H1 (cell line): ENCODE data around the gene MRPL1. TPM values are rescaled to one million over a fixed set of nuclear protein-coding genes. Genes with fewer than 3 reads are reported as not detected.

Experiments used
- CTCF ChIA-PET: fragments of 300-600 bp; sonication (Branson Sonifier 250); formaldehyde crosslinking; loops from one replicate; lab custom pipeline; 2021; ENCODE audit not compliant: partially characterized antibody; lab: Charles Lee
- POLR2A ChIA-PET: fragments of 300-600 bp; sonication (Branson Sonifier 250); formaldehyde crosslinking; loops from one replicate; lab custom pipeline; 2021; ENCODE audit warnings: inconsistent platforms; ENCODE audit not compliant: partially characterized antibody; lab: Charles Lee
- DNase-seq, 2 experiments: peaks; one replicate each; pipeline versions ENCODE4 v3.0.0 to v3.0.0-alpha.2; 2010 to 2022; ENCODE audit warnings: low spot score in 2 of 2, low read depth in 1 of 2, mixed read lengths in 1 of 2
- FAIRE-seq: peaks from 2 replicates; lab custom pipeline; 2011; peaks lifted over from hg19 to GRCh38; lab: Jason Lieb, UNC
- H2AFZ ChIP-seq: 2 replicates; pipeline ENCODE4 v1.8.1; 2012; ENCODE audit warnings: low read length, inconsistent platforms
- H2AK5ac ChIP-seq: 2 replicates; pipeline ENCODE4 v1.6.1; 2013; ENCODE audit warnings: low read depth, low read length
- H2BK120ac ChIP-seq: replicated peaks from 2 replicates; pipeline ENCODE3; 2013; ENCODE audit warnings: low read depth, low read length, inconsistent platforms
- H2BK12ac ChIP-seq: 2 replicates; pipeline ENCODE4 v1.6.1; 2013; ENCODE audit warnings: low read depth, low read length
- H2BK15ac ChIP-seq: 2 replicates; pipeline ENCODE4 v1.6.1; 2013; ENCODE audit warnings: low read length
- H2BK20ac ChIP-seq: 2 replicates; pipeline ENCODE4 v1.6.1; 2013; ENCODE audit warnings: low read length
- H2BK5ac ChIP-seq: 2 replicates; pipeline ENCODE4 v1.6.1; 2013; ENCODE audit warnings: low read depth, low read length
- H3K14ac ChIP-seq: 2 replicates; pipeline ENCODE4 v1.6.1; 2013; ENCODE audit warnings: inconsistent platforms; ENCODE audit not compliant: insufficient read length
- H3K18ac ChIP-seq: 2 replicates; pipeline ENCODE4 v1.6.1; 2013; ENCODE audit warnings: low read length; ENCODE audit errors: extremely low read depth
- H3K23ac ChIP-seq: 2 replicates; pipeline ENCODE4 v1.6.1; 2013; ENCODE audit warnings: inconsistent platforms; ENCODE audit not compliant: insufficient read length
- H3K23me2 ChIP-seq: 2 replicates; pipeline ENCODE4 v1.6.1; 2013; ENCODE audit warnings: low read depth, low read length
- H3K27ac ChIP-seq: 2 replicates; pipeline ENCODE4 v1.6.1; 2011; ENCODE audit warnings: low read depth, low read length, inconsistent platforms
- H3K27me3 ChIP-seq, 4 experiments: replicated peaks in 1 of 4; 1 replicate in 1 of 4; 2 replicates in 3 of 4; pipeline versions ENCODE4 v1.6.1 to v1.8.1; 2011 to 2013; ENCODE audit warnings: low read length in 3 of 4, mild to moderate bottlenecking in 3 of 4, inconsistent platforms in 2 of 4, mixed read lengths in 2 of 4, moderate library complexity in 1 of 4; ENCODE audit not compliant: control insufficient read depth in 3 of 4, insufficient read depth in 3 of 4; ENCODE audit errors: extremely low read depth in 1 of 4
- H3K36me3 ChIP-seq, 4 experiments: 2 replicates each; pipeline versions ENCODE4 v1.6.1 to v1.8.1; 2011 to 2013; ENCODE audit warnings: mild to moderate bottlenecking in 4 of 4, low read length in 3 of 4, moderate library complexity in 2 of 4, control low read depth in 1 of 4, inconsistent platforms in 1 of 4; ENCODE audit not compliant: insufficient read depth in 4 of 4, control insufficient read depth in 2 of 4
- H3K4ac ChIP-seq: replicated peaks from 2 replicates; pipeline ENCODE3; 2013; ENCODE audit warnings: low read length, low read depth, mixed read lengths, inconsistent platforms; ENCODE audit not compliant: insufficient read length
- H3K4me1 ChIP-seq, 4 experiments: replicated peaks in 1 of 4; 1 replicate in 1 of 4; 2 replicates in 3 of 4; pipeline versions ENCODE4 v1.6.1 to v1.8.1; 2011 to 2013; ENCODE audit warnings: low read length in 3 of 4, inconsistent platforms in 2 of 4, mixed read lengths in 1 of 4; ENCODE audit not compliant: insufficient read depth in 4 of 4, control insufficient read depth in 3 of 4
- H3K4me2 ChIP-seq, 2 experiments: 2 replicates each; pipeline versions ENCODE4 v1.6.1 to v1.8.1; 2011 to 2013; ENCODE audit warnings: low read depth in 2 of 2, low read length in 2 of 2, control low read depth in 1 of 2, inconsistent platforms in 1 of 2, mild to moderate bottlenecking in 1 of 2; ENCODE audit not compliant: insufficient read depth in 1 of 2
- H3K4me3 ChIP-seq, 4 experiments: fragments of 200-600, 300-600 bp in 1 of 4; sonication (generic), shearing (Covaris generic), sonication (Bioruptor Twin) in 1 of 4; 2 replicates each; pipeline versions ENCODE4 v1.5.1 to v1.8.1; 2011 to 2016; ENCODE audit warnings: low read length in 4 of 4, low read depth in 3 of 4, control low read depth in 2 of 4, inconsistent platforms in 2 of 4, mild to moderate bottlenecking in 2 of 4, mixed read lengths in 1 of 4, moderate library complexity in 1 of 4; ENCODE audit not compliant: insufficient read depth in 2 of 4; ENCODE audit errors: extremely low read depth in 1 of 4
- H3K56ac ChIP-seq: replicated peaks from 2 replicates; pipeline ENCODE3; 2013; ENCODE audit warnings: low read depth, mild to moderate bottlenecking, mixed read lengths, low read length, inconsistent platforms; ENCODE audit not compliant: insufficient read length
- H3K79me1 ChIP-seq: 2 replicates; pipeline ENCODE4 v1.6.1; 2013; ENCODE audit warnings: low read depth, low read length, control low read depth
- H3K79me2 ChIP-seq, 2 experiments: 2 replicates each; pipeline versions ENCODE4 v1.6.1 to v1.8.1; 2012 to 2013; ENCODE audit warnings: low read length in 2 of 2, mild to moderate bottlenecking in 2 of 2, inconsistent platforms in 1 of 2; ENCODE audit not compliant: insufficient read depth in 2 of 2, control insufficient read depth in 1 of 2
- H3K9ac ChIP-seq, 4 experiments: replicated peaks in 1 of 4; 1 replicate in 1 of 4; 2 replicates in 3 of 4; pipeline versions ENCODE4 v1.6.1 to v1.8.1; 2011 to 2013; ENCODE audit warnings: low read depth in 3 of 4, low read length in 3 of 4, control low read depth in 2 of 4, mild to moderate bottlenecking in 2 of 4, moderate library complexity in 2 of 4, inconsistent platforms in 1 of 4; ENCODE audit errors: extremely low read depth in 1 of 4
- H3K9me3 ChIP-seq, 2 experiments: 2 replicates each; pipeline versions ENCODE4 v1.6.1 to v1.8.1; 2012 to 2013; ENCODE audit warnings: mild to moderate bottlenecking in 2 of 2, moderate library complexity in 2 of 2, control low read depth in 1 of 2, inconsistent platforms in 1 of 2, low read depth in 1 of 2, low read length in 1 of 2, mixed read lengths in 1 of 2; ENCODE audit not compliant: insufficient read depth in 2 of 2
- H4K20me1 ChIP-seq, 2 experiments: replicated peaks in 1 of 2; 2 replicates each; pipeline versions ENCODE3 to v1.8.1; 2011 to 2013; ENCODE audit warnings: inconsistent platforms in 2 of 2, low read length in 2 of 2, mild to moderate bottlenecking in 1 of 2; ENCODE audit not compliant: insufficient read depth in 2 of 2, control insufficient read depth in 1 of 2
- H4K5ac ChIP-seq: 2 replicates; pipeline ENCODE4 v1.6.1; 2013; ENCODE audit warnings: low read length, low read depth, mixed read lengths, inconsistent platforms; ENCODE audit not compliant: insufficient read length
- H4K8ac ChIP-seq: 2 replicates; pipeline ENCODE4 v1.8.0; 2013; ENCODE audit warnings: mild to moderate bottlenecking, moderate library complexity, low read length, inconsistent platforms; ENCODE audit not compliant: insufficient read depth; ENCODE audit errors: extremely low read depth
- H4K91ac ChIP-seq: replicated peaks from 2 replicates; pipeline ENCODE3; 2013; ENCODE audit warnings: low read length, mixed read lengths, inconsistent platforms; ENCODE audit not compliant: insufficient read length
- BRCA1 ChIP-seq: IDR thresholded peaks from 2 replicates; pipeline ENCODE4 v1.6.1; 2012; ENCODE audit warnings: low read depth, low read length, improper control_type of control experiment
- CBX8 ChIP-seq: fragments of 300-800, 300-1000 bp; sonication (generic); IDR thresholded peaks from 2 replicates; pipeline ENCODE4 v1.7.1; 2016; ENCODE audit warnings: low read depth, low read length, borderline replicate concordance
- CEBPB ChIP-seq: IDR thresholded peaks from 2 replicates; pipeline ENCODE4 v1.6.1; 2012; ENCODE audit warnings: low read depth, low read length
- EGR1 ChIP-seq: IDR thresholded peaks from 2 replicates; pipeline ENCODE4 v1.6.1; 2011; ENCODE audit warnings: low read depth, low read length, borderline replicate concordance
- EP300 ChIP-seq, 2 experiments: IDR thresholded peaks; 1 replicate in 1 of 2; 2 replicates in 1 of 2; pipeline ENCODE4 v1.6.1; 2011 to 2012; ENCODE audit warnings: low read depth in 2 of 2, low read length in 2 of 2, mild to moderate bottlenecking in 2 of 2, borderline replicate concordance in 1 of 2, inconsistent platforms in 1 of 2, moderate library complexity in 1 of 2
- NRF1 ChIP-seq: IDR thresholded peaks from 2 replicates; pipeline ENCODE4 v1.6.1; 2011; ENCODE audit warnings: mild to moderate bottlenecking, low read depth, low read length, improper control_type of control experiment
- RAD21 ChIP-seq, 2 experiments: IDR thresholded peaks in 1 of 2; conservative IDR thresholded peaks in 1 of 2; 2 replicates each; pipeline ENCODE4 v1.6.1; 2011; ENCODE audit warnings: low read depth in 2 of 2, low read length in 2 of 2, improper control_type of control experiment in 1 of 2, inconsistent platforms in 1 of 2, mild to moderate bottlenecking in 1 of 2, moderate library complexity in 1 of 2
- RNF2 ChIP-seq: fragments of 200-900, 300-1000 bp; sonication (generic); IDR thresholded peaks from 2 replicates; pipeline ENCODE4 v1.7.1; 2016; ENCODE audit warnings: borderline replicate concordance, low read depth, mild to moderate bottlenecking, antibody characterized with exemption, low read length; ENCODE audit not compliant: poor library complexity, severe bottlenecking; ENCODE audit errors: missing control alignments
- RXRA ChIP-seq: IDR thresholded peaks from 2 replicates; pipeline ENCODE4 v1.6.1; 2011; ENCODE audit warnings: low read depth, mild to moderate bottlenecking, low read length, moderate library complexity; ENCODE audit not compliant: insufficient read depth
- SIRT6 ChIP-seq: IDR thresholded peaks from one replicate; pipeline ENCODE4 v1.7.1; 2012; ENCODE audit warnings: low read length, inconsistent platforms
- SP1 ChIP-seq: IDR thresholded peaks from 2 replicates; pipeline ENCODE4 v1.6.1; 2011; ENCODE audit warnings: low read depth, low read length
- SP4 ChIP-seq: IDR thresholded peaks from 2 replicates; pipeline ENCODE4 v1.6.1; 2012; ENCODE audit warnings: low read length, inconsistent platforms
- TCF12 ChIP-seq: IDR thresholded peaks from 2 replicates; pipeline ENCODE4 v1.6.1; 2011; ENCODE audit warnings: low read depth, mild to moderate bottlenecking, low read length
- TEAD4 ChIP-seq: IDR thresholded peaks from 2 replicates; pipeline ENCODE4 v1.6.1; 2012; ENCODE audit warnings: low read depth, low read length, inconsistent platforms, mixed read lengths
- WGBS, 2 experiments: shearing (Covaris generic) in 1 of 2; methylation state at CpG; one replicate each; pipeline versions ENCODE4 v1.1.6 to v1.1.7; 2013 to 2015; ENCODE audit warnings: low lambda C conversion rate in 2 of 2, mixed read lengths in 2 of 2, inconsistent platforms in 1 of 2, low coverage in 1 of 2, missing lambda C conversion rate in 1 of 2; ENCODE audit not compliant: insufficient replicate concordance in 2 of 2, insufficient coverage in 1 of 2, insufficient read length in 1 of 2; ENCODE audit errors: extremely low coverage in 1 of 2, missing lambda C conversion rate in 1 of 2; 5-methylcytosine and 5-hydroxymethylcytosine counted together
- polyA plus RNA-seq, 7 experiments: library from polyadenylated mRNA; depleted of rRNA in 3 of 7; stranded (reverse) in 5 of 7; unstranded in 2 of 7; fragments of >200 nt in 5 of 7; fragments of 200-250 nt in 2 of 7; gene quantifications; 1 replicate in 5 of 7; 2 replicates in 1 of 7; 4 replicates in 1 of 7; pipeline versions ENCODE4 v1.2.1 to v1.2.3, GENCODE V29; 2011 to 2013; ENCODE audit warnings: missing spikeins in 2 of 7, mixed read lengths in 2 of 7
- total RNA-seq: library from RNA; stranded (reverse); fragmentation: NEBNext Ultra II Directional; extraction: Animal tissue kit (Norgen Biotek cat#: 25700); gene quantifications from 2 replicates; pipeline ENCODE4 v1.2.1, GENCODE V29; 2021

Gene MRPL1
- total and polyA plus RNA-seq, 2 of the 8 experiments (the other 6 are each of a cell fraction or from before 2014, with no cell fraction given): 9.6 to 37.0 TPM

- Histone ChIP-seq H2BK120ac (no peak overlapping the region), H2AFZ (no peak overlapping the region), H4K8ac (no peak overlapping the region), H3K79me1 (no peaks in the 10 kb centered on the region), H3K18ac (no peak overlapping the region), H2BK20ac (no peak overlapping the region), H3K23ac (no peak overlapping the region), H3K9me3 (no peaks in the 10 kb centered on the region), H2BK5ac (no peak overlapping the region), H3K23me2 (peaks cover 8% of the 10 kb centered on the region; the same call in 1 of the 2 replicates), H4K5ac (no peak overlapping the region), H4K91ac (no peak overlapping the region), H3K36me3 (no peaks in the 10 kb centered on the region), H2AK5ac (no peak overlapping the region), H3K4me1 (peaks cover 0 to 4% (median 2%) of the 10 kb centered on the region in 4 experiments; a peak in 4 of 7 replicates), H3K27me3 (peaks cover 0 to 5% (median 2%) of the 10 kb centered on the region in 4 experiments; a peak in 2 of 7 replicates), H3K9ac (no peak overlapping the region), H3K4me3 (no peak overlapping the region), H2BK15ac (no peak overlapping the region), H3K56ac (no peak overlapping the region), H3K4me2 (no peak overlapping the region), H3K27ac (no peak overlapping the region), H3K79me2 (peaks cover 0 to 5% of the 10 kb centered on the region in 2 experiments; a peak in 1 of 4 replicates), H4K20me1 (peaks cover 0 to 2% of the 10 kb centered on the region in 2 experiments), H3K14ac (no peak overlapping the region), H2BK12ac (no peak overlapping the region), H3K4ac (no peak overlapping the region)
- POLR2A ChIA-PET: no interaction called here
- 92% methylated on average over 2 of the region's 2 CpGs; no CpG with 5 or more reads in 1 of the 2 experiments for WGBS, 2 experiments
- CTCF ChIA-PET: interaction anchor here (1.1 to 1.6 kb wide), 2 partner anchors 178 to 215 kb away, joined by 3 to 4 read pairs; no protein-coding TSS in a partner anchor
- no peak for FAIRE-seq
- no peak for DNase-seq
- TF ChIP-seq SP1: no peak
- no peak for TF ChIP-seq EGR1
- no peak for TF ChIP-seq CEBPB
- no peak for TF ChIP-seq TEAD4
- no peak for TF ChIP-seq BRCA1
- TF ChIP-seq RNF2: no peak
- no peak for TF ChIP-seq NRF1
- TF ChIP-seq EP300 (IDR thresholded peaks at IDR 0.05; ENCODE audit: borderline replicate concordance in 1 of 2, low read depth in 2 of 2, low read length in 2 of 2): no peak
- TF ChIP-seq RAD21 (IDR thresholded peaks at IDR 0.05 in 1 of 2, conservative IDR thresholded peaks at IDR 0.05 in 1 of 2; ENCODE audit: low read depth in 2 of 2, low read length in 2 of 2): no peak
- no peak for TF ChIP-seq TCF12
- no peak for TF ChIP-seq SIRT6
- no peak for TF ChIP-seq RXRA
- TF ChIP-seq CBX8: no peak
- no peak for TF ChIP-seq SP4
Measured at GRCh38 chr4:77816546-77816945, 46.1 kb upstream of the MRPL1 start.
